GM23338 (cell line): ENCODE data around the gene AMBP. TPM values are rescaled to one million over a fixed set of nuclear protein-coding genes. Genes with fewer than 3 reads are reported as not detected.

Source experiments
- ATAC-seq: fragments of 200-7000 bp; cut with Tn5 transposase; 3 replicates; pipeline ENCODE4 v1.9.1; 2020
- DNase-seq: peaks from one replicate; pipeline ENCODE4 v3.0.0-alpha.2; 2015; ENCODE audit warnings: low spot score
- H2AFZ ChIP-seq: fragments of 200-600 bp; sonication (generic); 2 replicates; pipeline ENCODE4 v1.8.0; 2016; ENCODE audit warnings: antibody characterized with exemption, mild to moderate bottlenecking, moderate library complexity
- H3F3A ChIP-seq: fragments of 200-600 bp; sonication (generic); replicated peaks from 2 replicates; pipeline ENCODE4 v1.8.0; 2017; ENCODE audit warnings: antibody characterized with exemption, mixed run types, low read depth
- H3K27ac ChIP-seq: fragments of 200-600 bp; sonication (generic); 2 replicates; pipeline ENCODE4 v1.6.1; 2016; ENCODE audit warnings: low read depth
- H3K27me3 ChIP-seq: fragments of 200-600 bp; sonication (generic); 2 replicates; pipeline ENCODE4 v1.8.0; 2016; ENCODE audit warnings: mild to moderate bottlenecking, mixed run types, moderate library complexity; ENCODE audit not compliant: insufficient read depth
- H3K36me3 ChIP-seq: fragments of 200-600 bp; sonication (generic); 2 replicates; pipeline ENCODE4 v1.8.0; 2016; ENCODE audit warnings: mild to moderate bottlenecking; ENCODE audit not compliant: insufficient read depth
- H3K4me1 ChIP-seq: fragments of 200-600 bp; sonication (generic); 2 replicates; pipeline ENCODE4 v1.8.0; 2016; ENCODE audit warnings: mild to moderate bottlenecking, moderate library complexity; ENCODE audit not compliant: insufficient read depth
- H3K4me2 ChIP-seq: fragments of 200-600 bp; sonication (generic); 2 replicates; pipeline ENCODE4 v1.7.1; 2017; ENCODE audit warnings: mixed run types
- H3K4me3 ChIP-seq: fragments of 200-600 bp; sonication (generic); 2 replicates; pipeline ENCODE4 v1.6.1; 2016; ENCODE audit warnings: mixed run types
- H3K79me2 ChIP-seq: fragments of 200-600 bp; sonication (generic); replicated peaks from 2 replicates; pipeline ENCODE4 v1.8.0; 2017; ENCODE audit warnings: mild to moderate bottlenecking; ENCODE audit not compliant: insufficient read depth
- H3K9me2 ChIP-seq: fragments of 200-600 bp; sonication (generic); 2 replicates; pipeline ENCODE4 v1.8.0; 2017; ENCODE audit not compliant: insufficient read depth
- H4K20me1 ChIP-seq: fragments of 200-600 bp; sonication (generic); replicated peaks from 2 replicates; pipeline ENCODE4 v1.8.0; 2017; ENCODE audit warnings: mild to moderate bottlenecking; ENCODE audit not compliant: insufficient read depth
- H3K27ac Mint-ChIP-seq: 2 replicates; pipeline ENCODE4 v1.8.0; 2020; ENCODE audit warnings: inconsistent platforms, mild to moderate bottlenecking, moderate library complexity, mixed read lengths
- H3K27me3 Mint-ChIP-seq: 3 replicates; pipeline ENCODE4 v1.8.0; 2022; ENCODE audit warnings: low read depth, mild to moderate bottlenecking, moderate library complexity, mixed read lengths, inconsistent platforms; ENCODE audit not compliant: insufficient read depth, poor library complexity
- H3K36me3 Mint-ChIP-seq: 3 replicates; pipeline ENCODE4 v1.8.0; 2021; ENCODE audit warnings: low read depth, mild to moderate bottlenecking, inconsistent platforms, moderate library complexity, mixed read lengths
- H3K4me1 Mint-ChIP-seq: 3 replicates; pipeline ENCODE4 v1.8.0; 2020; ENCODE audit warnings: mild to moderate bottlenecking, inconsistent platforms, mixed read lengths
- H3K4me3 Mint-ChIP-seq: 3 replicates; pipeline ENCODE4 v1.8.0; 2021; ENCODE audit warnings: moderate library complexity, mild to moderate bottlenecking, inconsistent platforms, mixed read lengths
- H3K9me3 Mint-ChIP-seq: 3 replicates; pipeline ENCODE4 v1.8.0; 2020; ENCODE audit warnings: moderate library complexity, mild to moderate bottlenecking, inconsistent platforms, mixed read lengths
- CREB1 ChIP-seq: fragments of 250-450 bp; sonication (Bioruptor Pico); IDR thresholded peaks from 2 replicates; pipeline ENCODE4 v1.5.0; 2020; ENCODE audit warnings: low read depth, mild to moderate bottlenecking, moderate library complexity
- EZH2 ChIP-seq: fragments of 200-600 bp; sonication (generic); IDR thresholded peaks from one replicate; pipeline ENCODE4 v1.8.0; 2017; ENCODE audit warnings: antibody characterized with exemption, mild to moderate bottlenecking, low read depth; ENCODE audit not compliant: unreplicated experiment
- JUNB ChIP-seq: IDR thresholded peaks from one replicate; pipeline ENCODE4 v1.6.1; 2016; ENCODE audit warnings: antibody characterized with exemption; ENCODE audit not compliant: unreplicated experiment
- NANOG ChIP-seq: IDR thresholded peaks from 2 replicates; pipeline ENCODE4 v1.6.1; 2016; ENCODE audit warnings: antibody characterized with exemption, borderline replicate concordance
- POLR2AphosphoS5 ChIP-seq: IDR thresholded peaks from 2 replicates; pipeline ENCODE4 v1.6.1; 2016; ENCODE audit warnings: antibody characterized with exemption, low read depth
- STAT1 ChIP-seq: IDR thresholded peaks from one replicate; pipeline ENCODE4 v1.6.1; 2016; ENCODE audit warnings: antibody characterized with exemption; ENCODE audit not compliant: unreplicated experiment
- ZNF114 ChIP-seq: fragments of 250-450 bp; sonication (Bioruptor Pico); IDR thresholded peaks from 2 replicates; pipeline ENCODE4 v1.5.0; 2020; ENCODE audit warnings: mild to moderate bottlenecking, moderate library complexity
- polyA plus RNA-seq: library from polyadenylated mRNA; unstranded; fragments of >200 nt; fragmentation: Nextera tagmentation; extraction: Ambion mirVana; gene quantifications from 2 replicates; pipeline ENCODE4 v1.2.1, GENCODE V29; 2016
- total RNA-seq: library from RNA; depleted of rRNA; stranded (reverse); fragments of >200 nt; shearing (Covaris generic); gene quantifications from 2 replicates; pipeline ENCODE4 v1.2.3, GENCODE V29; 2014
- TF ChIP-seq, protein P1 (sequence below): fragments of 250-450 bp; sonication (Bioruptor Pico); IDR thresholded peaks from 2 replicates; pipeline ENCODE4 v1.5.0; 2020; ENCODE audit warnings: mild to moderate bottlenecking, moderate library complexity
- TF ChIP-seq, protein P2 (sequence below): IDR thresholded peaks from 2 replicates; pipeline ENCODE4 v1.6.1; 2016; ENCODE audit warnings: antibody characterized with exemption
- TF ChIP-seq, protein P3 (sequence below), 2 experiments: fragments of 200-600 bp in 1 of 2; sonication (generic) in 1 of 2; conservative IDR thresholded peaks; 2 replicates each; pipeline versions ENCODE4 v1.5.1 to v1.6.1; 2016 to 2017; ENCODE audit warnings: antibody characterized with exemption in 2 of 2, low read depth in 2 of 2, mild to moderate bottlenecking in 2 of 2, moderate library complexity in 1 of 2
- TF ChIP-seq, protein P4 (sequence below): IDR thresholded peaks from one replicate; pipeline ENCODE4 v1.6.1; 2018; ENCODE audit warnings: antibody characterized with exemption; ENCODE audit not compliant: unreplicated experiment

Gene AMBP
- total and polyA plus RNA-seq, 2 experiments from 2014 or later, result 1.3 to 2.0 TPM

DNA sequence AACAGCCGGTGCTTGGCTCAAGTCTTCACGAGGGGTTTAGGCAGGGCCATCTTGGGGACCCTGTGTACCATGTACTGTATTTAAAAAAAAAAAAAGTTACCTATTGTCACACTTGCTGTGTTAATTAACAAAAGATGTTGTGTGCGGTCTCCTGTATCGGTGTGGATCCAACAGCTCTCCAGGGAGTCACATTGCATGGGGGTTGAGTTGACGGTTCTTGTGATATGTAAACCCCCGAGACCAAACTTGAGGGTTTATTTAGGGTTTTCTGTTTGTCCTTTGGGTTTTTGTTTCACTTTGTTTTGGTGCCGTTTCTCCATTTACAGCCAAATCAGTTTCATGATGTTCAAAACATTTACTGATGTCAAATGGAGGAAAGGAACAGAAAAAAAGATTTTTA is 22.2 kb downstream of the AMBP start:
- H3F3A ChIP-seq, result no peaks in the 10 kb centered on the region
- Mint-ChIP-seq H3K9me3 (no peaks in the 10 kb centered on the region), H3K4me1 (peaks cover 7% of the 10 kb centered on the region), H3K4me3 (no peak overlapping the region), H3K36me3 (peaks cover 21% of the 10 kb centered on the region), H3K27me3 (peaks cover 14% of the 10 kb centered on the region), H3K27ac (no peak overlapping the region)
- H3K4me3 ChIP-seq, result no peak overlapping the region
- H3K4me1 ChIP-seq, result no peaks in the 10 kb centered on the region
- DNase-seq (no peak), ATAC-seq (no peak)
- no peak for TF ChIP-seq EZH2
- TF ChIP-seq JUNB, result no peak
- TF ChIP-seq, protein P1, sequence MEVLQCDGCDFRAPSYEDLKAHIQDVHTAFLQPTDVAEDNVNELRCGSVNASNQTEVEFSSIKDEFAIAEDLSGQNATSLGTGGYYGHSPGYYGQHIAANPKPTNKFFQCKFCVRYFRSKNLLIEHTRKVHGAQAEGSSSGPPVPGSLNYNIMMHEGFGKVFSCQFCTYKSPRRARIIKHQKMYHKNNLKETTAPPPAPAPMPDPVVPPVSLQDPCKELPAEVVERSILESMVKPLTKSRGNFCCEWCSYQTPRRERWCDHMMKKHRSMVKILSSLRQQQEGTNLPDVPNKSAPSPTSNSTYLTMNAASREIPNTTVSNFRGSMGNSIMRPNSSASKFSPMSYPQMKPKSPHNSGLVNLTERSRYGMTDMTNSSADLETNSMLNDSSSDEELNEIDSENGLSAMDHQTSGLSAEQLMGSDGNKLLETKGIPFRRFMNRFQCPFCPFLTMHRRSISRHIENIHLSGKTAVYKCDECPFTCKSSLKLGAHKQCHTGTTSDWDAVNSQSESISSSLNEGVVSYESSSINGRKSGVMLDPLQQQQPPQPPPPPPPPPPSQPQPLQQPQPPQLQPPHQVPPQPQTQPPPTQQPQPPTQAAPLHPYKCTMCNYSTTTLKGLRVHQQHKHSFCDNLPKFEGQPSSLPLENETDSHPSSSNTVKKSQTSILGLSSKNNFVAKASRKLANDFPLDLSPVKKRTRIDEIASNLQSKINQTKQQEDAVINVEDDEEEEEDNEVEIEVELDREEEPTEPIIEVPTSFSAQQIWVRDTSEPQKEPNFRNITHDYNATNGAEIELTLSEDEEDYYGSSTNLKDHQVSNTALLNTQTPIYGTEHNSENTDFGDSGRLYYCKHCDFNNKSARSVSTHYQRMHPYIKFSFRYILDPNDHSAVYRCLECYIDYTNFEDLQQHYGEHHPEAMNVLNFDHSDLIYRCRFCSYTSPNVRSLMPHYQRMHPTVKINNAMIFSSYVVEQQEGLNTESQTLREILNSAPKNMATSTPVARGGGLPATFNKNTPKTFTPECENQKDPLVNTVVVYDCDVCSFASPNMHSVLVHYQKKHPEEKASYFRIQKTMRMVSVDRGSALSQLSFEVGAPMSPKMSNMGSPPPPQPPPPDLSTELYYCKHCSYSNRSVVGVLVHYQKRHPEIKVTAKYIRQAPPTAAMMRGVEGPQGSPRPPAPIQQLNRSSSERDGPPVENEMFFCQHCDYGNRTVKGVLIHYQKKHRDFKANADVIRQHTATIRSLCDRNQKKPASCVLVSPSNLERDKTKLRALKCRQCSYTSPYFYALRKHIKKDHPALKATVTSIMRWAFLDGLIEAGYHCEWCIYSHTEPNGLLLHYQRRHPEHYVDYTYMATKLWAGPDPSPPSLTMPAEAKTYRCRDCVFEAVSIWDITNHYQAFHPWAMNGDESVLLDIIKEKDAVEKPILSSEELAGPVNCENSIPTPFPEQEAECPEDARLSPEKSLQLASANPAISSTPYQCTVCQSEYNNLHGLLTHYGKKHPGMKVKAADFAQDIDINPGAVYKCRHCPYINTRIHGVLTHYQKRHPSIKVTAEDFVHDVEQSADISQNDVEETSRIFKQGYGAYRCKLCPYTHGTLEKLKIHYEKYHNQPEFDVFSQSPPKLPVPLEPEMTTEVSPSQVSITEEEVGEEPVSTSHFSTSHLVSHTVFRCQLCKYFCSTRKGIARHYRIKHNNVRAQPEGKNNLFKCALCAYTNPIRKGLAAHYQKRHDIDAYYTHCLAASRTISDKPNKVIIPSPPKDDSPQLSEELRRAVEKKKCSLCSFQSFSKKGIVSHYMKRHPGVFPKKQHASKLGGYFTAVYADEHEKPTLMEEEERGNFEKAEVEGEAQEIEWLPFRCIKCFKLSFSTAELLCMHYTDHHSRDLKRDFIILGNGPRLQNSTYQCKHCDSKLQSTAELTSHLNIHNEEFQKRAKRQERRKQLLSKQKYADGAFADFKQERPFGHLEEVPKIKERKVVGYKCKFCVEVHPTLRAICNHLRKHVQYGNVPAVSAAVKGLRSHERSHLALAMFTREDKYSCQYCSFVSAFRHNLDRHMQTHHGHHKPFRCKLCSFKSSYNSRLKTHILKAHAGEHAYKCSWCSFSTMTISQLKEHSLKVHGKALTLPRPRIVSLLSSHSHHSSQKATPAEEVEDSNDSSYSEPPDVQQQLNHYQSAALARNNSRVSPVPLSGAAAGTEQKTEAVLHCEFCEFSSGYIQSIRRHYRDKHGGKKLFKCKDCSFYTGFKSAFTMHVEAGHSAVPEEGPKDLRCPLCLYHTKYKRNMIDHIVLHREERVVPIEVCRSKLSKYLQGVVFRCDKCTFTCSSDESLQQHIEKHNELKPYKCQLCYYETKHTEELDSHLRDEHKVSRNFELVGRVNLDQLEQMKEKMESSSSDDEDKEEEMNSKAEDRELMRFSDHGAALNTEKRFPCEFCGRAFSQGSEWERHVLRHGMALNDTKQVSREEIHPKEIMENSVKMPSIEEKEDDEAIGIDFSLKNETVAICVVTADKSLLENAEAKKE, result no peak
- TF ChIP-seq, protein P2, sequence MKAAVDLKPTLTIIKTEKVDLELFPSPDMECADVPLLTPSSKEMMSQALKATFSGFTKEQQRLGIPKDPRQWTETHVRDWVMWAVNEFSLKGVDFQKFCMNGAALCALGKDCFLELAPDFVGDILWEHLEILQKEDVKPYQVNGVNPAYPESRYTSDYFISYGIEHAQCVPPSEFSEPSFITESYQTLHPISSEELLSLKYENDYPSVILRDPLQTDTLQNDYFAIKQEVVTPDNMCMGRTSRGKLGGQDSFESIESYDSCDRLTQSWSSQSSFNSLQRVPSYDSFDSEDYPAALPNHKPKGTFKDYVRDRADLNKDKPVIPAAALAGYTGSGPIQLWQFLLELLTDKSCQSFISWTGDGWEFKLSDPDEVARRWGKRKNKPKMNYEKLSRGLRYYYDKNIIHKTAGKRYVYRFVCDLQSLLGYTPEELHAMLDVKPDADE, result no peak
- TF ChIP-seq ZNF114, result no peak
- no peak for TF ChIP-seq STAT1
- no peak for TF ChIP-seq NANOG
- TF ChIP-seq, protein P3, sequence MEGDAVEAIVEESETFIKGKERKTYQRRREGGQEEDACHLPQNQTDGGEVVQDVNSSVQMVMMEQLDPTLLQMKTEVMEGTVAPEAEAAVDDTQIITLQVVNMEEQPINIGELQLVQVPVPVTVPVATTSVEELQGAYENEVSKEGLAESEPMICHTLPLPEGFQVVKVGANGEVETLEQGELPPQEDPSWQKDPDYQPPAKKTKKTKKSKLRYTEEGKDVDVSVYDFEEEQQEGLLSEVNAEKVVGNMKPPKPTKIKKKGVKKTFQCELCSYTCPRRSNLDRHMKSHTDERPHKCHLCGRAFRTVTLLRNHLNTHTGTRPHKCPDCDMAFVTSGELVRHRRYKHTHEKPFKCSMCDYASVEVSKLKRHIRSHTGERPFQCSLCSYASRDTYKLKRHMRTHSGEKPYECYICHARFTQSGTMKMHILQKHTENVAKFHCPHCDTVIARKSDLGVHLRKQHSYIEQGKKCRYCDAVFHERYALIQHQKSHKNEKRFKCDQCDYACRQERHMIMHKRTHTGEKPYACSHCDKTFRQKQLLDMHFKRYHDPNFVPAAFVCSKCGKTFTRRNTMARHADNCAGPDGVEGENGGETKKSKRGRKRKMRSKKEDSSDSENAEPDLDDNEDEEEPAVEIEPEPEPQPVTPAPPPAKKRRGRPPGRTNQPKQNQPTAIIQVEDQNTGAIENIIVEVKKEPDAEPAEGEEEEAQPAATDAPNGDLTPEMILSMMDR (conservative IDR thresholded peaks at IDR 0.05; ENCODE audit: low read depth in 2 of 2), result no peak
- TF ChIP-seq CREB1 (CRISPR knock-in tag), result no peak
- TF ChIP-seq, protein P4, sequence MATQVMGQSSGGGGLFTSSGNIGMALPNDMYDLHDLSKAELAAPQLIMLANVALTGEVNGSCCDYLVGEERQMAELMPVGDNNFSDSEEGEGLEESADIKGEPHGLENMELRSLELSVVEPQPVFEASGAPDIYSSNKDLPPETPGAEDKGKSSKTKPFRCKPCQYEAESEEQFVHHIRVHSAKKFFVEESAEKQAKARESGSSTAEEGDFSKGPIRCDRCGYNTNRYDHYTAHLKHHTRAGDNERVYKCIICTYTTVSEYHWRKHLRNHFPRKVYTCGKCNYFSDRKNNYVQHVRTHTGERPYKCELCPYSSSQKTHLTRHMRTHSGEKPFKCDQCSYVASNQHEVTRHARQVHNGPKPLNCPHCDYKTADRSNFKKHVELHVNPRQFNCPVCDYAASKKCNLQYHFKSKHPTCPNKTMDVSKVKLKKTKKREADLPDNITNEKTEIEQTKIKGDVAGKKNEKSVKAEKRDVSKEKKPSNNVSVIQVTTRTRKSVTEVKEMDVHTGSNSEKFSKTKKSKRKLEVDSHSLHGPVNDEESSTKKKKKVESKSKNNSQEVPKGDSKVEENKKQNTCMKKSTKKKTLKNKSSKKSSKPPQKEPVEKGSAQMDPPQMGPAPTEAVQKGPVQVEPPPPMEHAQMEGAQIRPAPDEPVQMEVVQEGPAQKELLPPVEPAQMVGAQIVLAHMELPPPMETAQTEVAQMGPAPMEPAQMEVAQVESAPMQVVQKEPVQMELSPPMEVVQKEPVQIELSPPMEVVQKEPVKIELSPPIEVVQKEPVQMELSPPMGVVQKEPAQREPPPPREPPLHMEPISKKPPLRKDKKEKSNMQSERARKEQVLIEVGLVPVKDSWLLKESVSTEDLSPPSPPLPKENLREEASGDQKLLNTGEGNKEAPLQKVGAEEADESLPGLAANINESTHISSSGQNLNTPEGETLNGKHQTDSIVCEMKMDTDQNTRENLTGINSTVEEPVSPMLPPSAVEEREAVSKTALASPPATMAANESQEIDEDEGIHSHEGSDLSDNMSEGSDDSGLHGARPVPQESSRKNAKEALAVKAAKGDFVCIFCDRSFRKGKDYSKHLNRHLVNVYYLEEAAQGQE, result no peak
- TF ChIP-seq POLR2AphosphoS5, result no peak
- H3K27me3 ChIP-seq, result no peaks in the 10 kb centered on the region
- H4K20me1 ChIP-seq, result no peaks in the 10 kb centered on the region; the same call in 1 of the 2 replicates
- no peak overlapping the region for H3K4me2 ChIP-seq
- H2AFZ ChIP-seq, result no peak overlapping the region
- H3K27ac ChIP-seq, result no peak overlapping the region
- no peaks in the 10 kb centered on the region for H3K36me3 ChIP-seq
- 0 out of 2 replicates have a peak, but pooled peaks cover 6% of the 10 kb centered on the region for H3K9me2 ChIP-seq
- no peaks in the 10 kb centered on the region for H3K79me2 ChIP-seq
